Measurements from ENCODE around the gene HK2. TPM values are rescaled to one million over a fixed set of nuclear protein-coding genes. Genes with fewer than 3 reads are reported as not detected.

HK2 gene
- total RNA-seq, 2 donors from 2014 or later, result 1.3 to 9.2 TPM

DNA sequence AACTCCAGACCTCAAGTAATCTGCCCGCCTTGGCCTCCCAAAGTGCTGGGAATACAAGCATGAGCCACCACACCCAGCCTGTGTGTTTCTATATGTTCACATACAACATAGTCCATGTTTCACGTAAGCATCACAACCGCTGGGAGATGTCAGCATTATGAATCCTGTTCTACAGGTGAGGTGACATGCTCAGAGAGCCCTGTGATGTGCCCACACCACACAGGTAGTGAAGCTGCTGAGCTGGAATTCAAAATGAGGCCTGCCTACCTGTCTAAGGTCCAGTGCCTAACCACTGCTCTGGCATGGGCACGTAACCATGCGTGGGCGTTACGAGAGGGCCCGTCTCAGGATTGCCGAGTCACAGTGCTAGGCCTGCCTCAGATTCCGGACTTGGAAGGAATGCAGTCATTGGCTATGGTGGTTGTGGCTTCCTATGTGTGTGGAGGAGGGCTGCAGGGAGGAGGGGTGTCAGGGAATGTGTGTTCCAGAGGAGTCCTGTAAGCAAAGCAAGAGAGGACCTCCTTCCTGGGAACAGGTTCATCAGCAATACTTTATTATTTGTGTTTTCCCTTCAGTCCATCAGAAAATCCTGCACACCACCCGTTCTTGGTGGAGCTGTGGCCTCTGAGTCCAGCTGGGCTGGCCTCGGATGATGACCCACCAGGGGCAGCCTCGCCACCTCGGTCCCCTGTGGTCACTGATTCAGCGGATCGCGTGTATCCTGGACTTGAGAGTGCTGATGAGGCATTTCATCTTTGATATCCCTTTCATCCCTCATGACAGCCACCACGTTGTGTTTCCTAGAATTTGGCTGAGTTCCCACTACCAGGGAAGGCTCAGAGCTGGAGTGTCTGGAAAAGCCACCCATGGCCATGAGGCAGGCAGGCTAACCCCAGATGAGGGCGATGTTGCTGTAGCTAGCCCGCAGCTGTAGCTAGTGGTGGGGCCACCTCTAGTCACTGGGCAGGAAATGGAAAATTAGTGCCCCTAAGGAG, 31.1 kb downstream of the HK2 start:
- ATAC-seq (no peak), DNase-seq (no peak)
- Histone ChIP-seq H3K27me3 (no peaks in the 10 kb centered on the region), H3K4me3 (no peak overlapping the region), H3K36me3 (replicated peaks in 1 of 2; ENCODE audit: insufficient read depth in 1 of 2, low read depth in 2 of 2) (no peaks in the 10 kb centered on the region), H3K27ac (no peak overlapping the region), H3K9me3 (no peaks in the 10 kb centered on the region), H3K4me1 (peaks cover 41% of the 10 kb centered on the region)
- no peak for TF ChIP-seq POLR2A (IDR thresholded peaks at IDR 0.05)
- TF ChIP-seq, protein P1, sequence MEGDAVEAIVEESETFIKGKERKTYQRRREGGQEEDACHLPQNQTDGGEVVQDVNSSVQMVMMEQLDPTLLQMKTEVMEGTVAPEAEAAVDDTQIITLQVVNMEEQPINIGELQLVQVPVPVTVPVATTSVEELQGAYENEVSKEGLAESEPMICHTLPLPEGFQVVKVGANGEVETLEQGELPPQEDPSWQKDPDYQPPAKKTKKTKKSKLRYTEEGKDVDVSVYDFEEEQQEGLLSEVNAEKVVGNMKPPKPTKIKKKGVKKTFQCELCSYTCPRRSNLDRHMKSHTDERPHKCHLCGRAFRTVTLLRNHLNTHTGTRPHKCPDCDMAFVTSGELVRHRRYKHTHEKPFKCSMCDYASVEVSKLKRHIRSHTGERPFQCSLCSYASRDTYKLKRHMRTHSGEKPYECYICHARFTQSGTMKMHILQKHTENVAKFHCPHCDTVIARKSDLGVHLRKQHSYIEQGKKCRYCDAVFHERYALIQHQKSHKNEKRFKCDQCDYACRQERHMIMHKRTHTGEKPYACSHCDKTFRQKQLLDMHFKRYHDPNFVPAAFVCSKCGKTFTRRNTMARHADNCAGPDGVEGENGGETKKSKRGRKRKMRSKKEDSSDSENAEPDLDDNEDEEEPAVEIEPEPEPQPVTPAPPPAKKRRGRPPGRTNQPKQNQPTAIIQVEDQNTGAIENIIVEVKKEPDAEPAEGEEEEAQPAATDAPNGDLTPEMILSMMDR (IDR thresholded peaks at IDR 0.05), result no peak
- 82 to 88% methylated on average over 19 to 20 of the region's 20 CpGs for WGBS, 2 donors
- intact Hi-C loops (cut with DNase I), result no loop called here

DNA sequence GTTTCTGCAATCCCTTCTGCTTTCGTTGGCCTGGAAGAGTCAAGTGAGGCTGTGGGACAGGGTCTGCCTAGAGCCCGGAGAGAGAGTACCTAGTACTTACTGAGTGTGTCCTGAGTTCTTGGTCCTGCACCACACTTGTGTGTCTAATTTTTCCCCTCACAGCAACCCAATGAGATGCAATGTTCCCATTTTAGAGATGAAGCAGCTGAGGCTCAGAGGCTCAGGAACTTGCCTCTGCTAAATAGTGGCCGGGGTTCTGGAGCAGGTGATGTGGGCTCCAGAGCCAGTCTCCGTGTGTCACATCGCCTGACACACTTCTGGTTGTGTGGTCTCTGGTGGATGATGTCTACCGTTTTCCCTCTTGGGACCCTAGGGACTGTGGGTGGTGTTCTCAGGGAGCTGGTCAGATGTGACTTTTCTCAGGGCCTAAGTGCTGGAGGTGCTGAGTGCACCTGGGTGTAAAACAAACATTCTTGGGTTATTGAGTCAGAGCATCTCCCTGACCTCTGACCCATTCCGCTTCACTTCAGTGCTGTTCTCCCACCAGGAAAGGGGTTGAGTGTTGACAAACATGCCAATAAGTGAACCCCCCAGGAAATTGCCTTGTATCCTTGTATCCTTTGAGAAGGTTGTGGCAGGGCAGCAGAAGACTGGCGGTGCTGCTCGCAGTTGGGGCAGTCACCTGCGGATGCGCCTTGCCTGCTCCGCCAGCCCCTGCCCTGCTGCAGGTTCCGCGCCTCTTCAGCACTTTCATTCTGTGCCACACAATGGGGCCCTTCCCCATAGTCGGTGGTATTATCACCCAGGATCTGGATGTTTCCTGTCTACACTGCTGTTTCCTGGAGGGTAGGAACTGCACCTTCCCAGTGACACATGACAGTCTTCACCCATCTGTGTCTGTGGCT, 32.1 kb downstream of the HK2 start:
- no peak overlapping the region for H3K27ac ChIP-seq
- H3K9me3 ChIP-seq, result no peaks in the 10 kb centered on the region
- H3K27me3 ChIP-seq, result no peaks in the 10 kb centered on the region
- DNase-seq, result no peak
- peaks cover 41% of the 10 kb centered on the region for H3K4me1 ChIP-seq
- ATAC-seq, result no peak
- no peak for TF ChIP-seq POLR2A (IDR thresholded peaks at IDR 0.05)
- TF ChIP-seq, protein P1 (IDR thresholded peaks at IDR 0.05), result no peak
- WGBS, 2 donors, result 82 to 88% methylated on average over 15 of the region's 15 CpGs
- H3K4me3 ChIP-seq, result no peak overlapping the region
- no peaks in the 10 kb centered on the region for H3K36me3 ChIP-seq (replicated peaks in 1 of 2; ENCODE audit: insufficient read depth in 1 of 2, low read depth in 2 of 2)
- intact Hi-C loops (cut with DNase I), result no loop called here

DNA sequence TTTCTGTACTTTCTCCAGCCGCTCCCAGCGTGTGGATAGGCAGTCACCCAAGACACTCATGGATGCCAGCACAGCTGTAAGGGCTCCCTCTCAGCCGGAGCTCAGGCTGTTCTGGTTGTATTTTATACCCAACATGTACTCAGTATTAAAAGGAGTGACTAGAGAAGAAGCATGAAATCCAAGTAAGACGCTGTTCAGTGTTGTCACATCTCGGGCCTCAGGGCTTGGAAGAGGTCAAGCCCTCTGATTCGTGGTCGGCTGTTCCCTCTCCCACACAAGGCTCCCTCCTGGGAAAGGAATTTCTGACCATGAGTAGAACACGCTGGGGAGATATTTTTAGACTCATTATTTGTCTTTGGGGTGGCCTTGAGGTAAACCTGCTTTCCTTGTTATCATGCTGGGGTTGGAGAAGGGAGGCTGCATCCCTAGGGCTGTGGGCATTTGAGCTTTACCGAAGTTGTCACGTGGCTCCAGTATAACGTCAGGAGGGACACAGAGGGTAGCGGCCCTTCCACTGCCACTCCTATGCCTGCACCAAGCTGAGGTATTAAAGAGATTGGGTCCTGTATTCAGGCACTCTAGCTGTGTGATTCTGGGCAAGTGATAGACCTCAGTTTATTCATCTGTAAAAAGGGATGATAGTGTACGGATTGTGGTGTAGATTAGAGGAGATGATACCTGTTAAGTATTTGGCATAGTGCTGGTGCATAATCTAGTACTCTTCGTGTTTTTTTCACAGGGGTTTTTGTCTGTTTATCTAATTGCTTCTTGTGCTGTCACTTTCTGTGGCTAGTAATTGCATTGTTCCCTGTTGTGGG, 34.1 kb downstream of the HK2 start:
- Histone ChIP-seq H3K27ac (peak overlapping the region in 2 of 4 donors; percentile 35 to 54), H3K9me3 (no peaks in the 10 kb centered on the region), H3K4me1 (peaks cover 35% of the 10 kb centered on the region), H3K27me3 (no peaks in the 10 kb centered on the region), H3K36me3 (replicated peaks in 1 of 2; ENCODE audit: insufficient read depth in 1 of 2, low read depth in 2 of 2) (no peaks in the 10 kb centered on the region), H3K4me3 (no peak overlapping the region)
- intact Hi-C loops (cut with DNase I), result no loop called here
- ATAC-seq, result peak; percentile 68
- WGBS, 2 donors, result 20 to 35% methylated on average over 12 to 14 of the region's 14 CpGs
- TF ChIP-seq, protein P1 (IDR thresholded peaks at IDR 0.05), result no peak
- no peak for TF ChIP-seq POLR2A (IDR thresholded peaks at IDR 0.05)
- DNase-seq, result peak; percentile 37 to 59 (median 48)

- 87 to 91% methylated on average over 6 of the region's 6 CpGs for WGBS, 2 donors
- DNase-seq (no peak), ATAC-seq (no peak)
- intact Hi-C loops (cut with DNase I), result no loop called here
- no peak overlapping the region for H3K27ac ChIP-seq
- H3K4me1 ChIP-seq, result peaks cover 35% of the 10 kb centered on the region
- no peaks in the 10 kb centered on the region for H3K36me3 ChIP-seq (replicated peaks in 1 of 2; ENCODE audit: insufficient read depth in 1 of 2, low read depth in 2 of 2)
- H3K4me3 ChIP-seq, result no peak overlapping the region
- no peaks in the 10 kb centered on the region for H3K27me3 ChIP-seq
- H3K9me3 ChIP-seq, result no peaks in the 10 kb centered on the region
- TF ChIP-seq, protein P1 (IDR thresholded peaks at IDR 0.05), result no peak
- no peak for TF ChIP-seq POLR2A (IDR thresholded peaks at IDR 0.05)
These were observed 35.6 kb downstream of the HK2 start for GRCh38 chr2:74869517-74869916.
